Transverse colon (tissue), 4 donors: Measurements from ENCODE around the gene GCLC.

Experiments used
- CTCF ChIP-seq, 5 experiments: fragments of 200-600 bp in 3 of 5; fragments of 450-650 bp in 2 of 5; sonication (generic) in 3 of 5; IDR thresholded peaks; 1 replicate in 2 of 5; 2 replicates in 3 of 5; pipeline ENCODE4 v1.5.1; 2016 to 2017; ENCODE audit warnings: antibody characterized with exemption in 5 of 5, inconsistent platforms in 3 of 5, mild to moderate bottlenecking in 2 of 5, moderate library complexity in 1 of 5
- POLR2A ChIP-seq: fragments of 450-650 bp; IDR thresholded peaks from one replicate; pipeline ENCODE4 v1.6.1; 2016; ENCODE audit warnings: antibody characterized with exemption, mild to moderate bottlenecking, moderate library complexity
- POLR2AphosphoS5 ChIP-seq, 3 donors: sonication (generic); formaldehyde crosslinking; IDR thresholded peaks; one replicate each; pipeline ENCODE4 v1.6.1; 2016; ENCODE audit warnings: antibody characterized with exemption in 3 of 3

GRCh38 chr6:53594596-53594995, 49.7 kb upstream of the GCLC start:
- TF ChIP-seq CTCF (IDR thresholded peaks at IDR 0.05) (no peak), POLR2AphosphoS5 (IDR thresholded peaks at IDR 0.05) (no peak), POLR2A (no peak)
